AG04449 (cell line): ENCODE data around the gene RCAN3.
"Not testable (repeated sequence)": the region's sequence is repeated elsewhere in the genome, so short reads cannot be mapped to it uniquely, and the experiment has no call there.

Experiments used
- CTCF ChIA-PET: fragments of 350-600 bp; formaldehyde crosslinking; extraction: SDS; loops from one replicate; lab custom pipeline; 2021; ENCODE audit warnings: antibody characterized with exemption; lab: Yijun Ruan, JAX
- POLR2A ChIA-PET: fragments of 400-600, 350-600 bp; formaldehyde crosslinking; extraction: SDS; loops from one replicate; lab custom pipeline; 2020; ENCODE audit warnings: antibody characterized with exemption, inconsistent platforms; lab: Yijun Ruan, JAX
- DNase-seq: peaks from one replicate; pipeline ENCODE4 v3.0.0-alpha.2; 2010; ENCODE audit warnings: low read depth, low spot score
- H3K4me3 ChIP-seq: 2 replicates; pipeline ENCODE4 v1.5.1; 2011; ENCODE audit warnings: low read depth, mild to moderate bottlenecking, control low read depth, low read length
- TF ChIP-seq, protein P1 (sequence below): IDR thresholded peaks from one replicate; pipeline ENCODE4 v1.5.1; 2011; ENCODE audit warnings: mild to moderate bottlenecking, moderate library complexity, low read length, control low read depth, inconsistent platforms; ENCODE audit not compliant: insufficient read depth; ENCODE audit errors: missing control alignments

RCAN3 gene

DNA sequence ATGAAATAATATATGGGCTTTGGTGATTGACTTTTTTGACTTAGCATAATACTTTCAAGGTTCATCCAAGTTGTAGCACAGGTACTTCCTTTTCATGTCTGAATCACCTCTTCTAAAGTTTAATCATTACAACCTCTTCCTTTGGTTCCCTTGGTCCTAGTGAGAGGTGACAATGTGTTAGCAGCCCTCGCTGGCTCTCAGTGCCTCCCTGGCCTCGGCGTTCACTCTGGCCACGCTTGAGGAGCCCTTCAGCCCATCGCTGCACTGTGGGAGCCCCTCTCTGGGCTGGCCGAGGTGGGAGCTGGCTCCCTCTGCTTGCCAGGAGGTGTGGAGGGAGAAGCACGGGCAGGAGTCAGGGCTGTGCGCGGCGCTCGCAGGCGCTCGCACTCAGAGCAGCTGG, 13.0 kb upstream of the RCAN3 start:
- H3K4me3 ChIP-seq = no peak overlapping the region
- POLR2A ChIA-PET = interaction anchor here (0.6 kb wide), 1 partner anchor 20 kb away, joined by 3 read pairs; no protein-coding TSS in a partner anchor
- CTCF ChIA-PET = no interaction called here
- TF ChIP-seq, protein P1, sequence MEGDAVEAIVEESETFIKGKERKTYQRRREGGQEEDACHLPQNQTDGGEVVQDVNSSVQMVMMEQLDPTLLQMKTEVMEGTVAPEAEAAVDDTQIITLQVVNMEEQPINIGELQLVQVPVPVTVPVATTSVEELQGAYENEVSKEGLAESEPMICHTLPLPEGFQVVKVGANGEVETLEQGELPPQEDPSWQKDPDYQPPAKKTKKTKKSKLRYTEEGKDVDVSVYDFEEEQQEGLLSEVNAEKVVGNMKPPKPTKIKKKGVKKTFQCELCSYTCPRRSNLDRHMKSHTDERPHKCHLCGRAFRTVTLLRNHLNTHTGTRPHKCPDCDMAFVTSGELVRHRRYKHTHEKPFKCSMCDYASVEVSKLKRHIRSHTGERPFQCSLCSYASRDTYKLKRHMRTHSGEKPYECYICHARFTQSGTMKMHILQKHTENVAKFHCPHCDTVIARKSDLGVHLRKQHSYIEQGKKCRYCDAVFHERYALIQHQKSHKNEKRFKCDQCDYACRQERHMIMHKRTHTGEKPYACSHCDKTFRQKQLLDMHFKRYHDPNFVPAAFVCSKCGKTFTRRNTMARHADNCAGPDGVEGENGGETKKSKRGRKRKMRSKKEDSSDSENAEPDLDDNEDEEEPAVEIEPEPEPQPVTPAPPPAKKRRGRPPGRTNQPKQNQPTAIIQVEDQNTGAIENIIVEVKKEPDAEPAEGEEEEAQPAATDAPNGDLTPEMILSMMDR = no peak
- no peak for DNase-seq

DNA sequence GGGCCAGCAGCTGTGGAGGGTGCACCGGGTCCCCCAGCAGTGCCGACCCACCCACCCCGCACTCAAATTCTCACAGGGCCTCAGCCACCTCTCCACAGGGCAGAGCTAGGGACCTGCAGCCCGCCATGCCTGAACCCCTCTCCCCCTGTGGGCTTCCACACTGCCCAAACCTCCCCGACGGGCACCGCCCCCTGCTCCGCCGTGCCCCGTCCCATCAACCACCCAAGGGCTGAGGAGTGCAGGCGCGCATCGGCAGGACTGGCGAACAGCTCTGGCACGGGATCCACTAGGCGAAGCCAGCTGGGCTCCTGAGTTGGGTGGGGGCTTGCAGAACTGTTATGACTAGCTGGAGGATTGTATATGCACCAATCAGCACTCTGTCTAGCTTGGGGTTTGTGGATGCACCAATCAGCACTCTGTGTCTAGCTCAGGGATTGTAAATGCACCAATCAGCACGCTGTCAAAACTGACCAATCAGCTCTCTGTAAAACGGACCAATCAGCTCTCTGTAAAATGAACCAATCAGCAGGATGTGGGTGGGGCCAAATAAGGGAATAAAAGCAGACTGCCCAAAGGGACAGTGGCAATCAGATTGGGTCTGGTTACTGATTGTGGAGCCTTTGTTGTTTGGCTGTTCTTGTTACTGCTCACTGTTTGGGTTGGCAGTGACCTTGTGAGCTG, 12.4 kb upstream of the RCAN3 start:
- TF ChIP-seq, protein P1 = no peak
- no peak overlapping the region for H3K4me3 ChIP-seq
- ChIA-PET POLR2A (interaction anchor here (0.6 kb wide), 1 partner anchor 20 kb away, joined by 3 read pairs; no protein-coding TSS in a partner anchor), CTCF (interaction anchor here (1.5 to 2.8 kb wide), 3 partner anchors 9 to 22 kb away, joined by 3 to 16 read pairs (median 10); no protein-coding TSS in a partner anchor)
- no peak for DNase-seq

DNA sequence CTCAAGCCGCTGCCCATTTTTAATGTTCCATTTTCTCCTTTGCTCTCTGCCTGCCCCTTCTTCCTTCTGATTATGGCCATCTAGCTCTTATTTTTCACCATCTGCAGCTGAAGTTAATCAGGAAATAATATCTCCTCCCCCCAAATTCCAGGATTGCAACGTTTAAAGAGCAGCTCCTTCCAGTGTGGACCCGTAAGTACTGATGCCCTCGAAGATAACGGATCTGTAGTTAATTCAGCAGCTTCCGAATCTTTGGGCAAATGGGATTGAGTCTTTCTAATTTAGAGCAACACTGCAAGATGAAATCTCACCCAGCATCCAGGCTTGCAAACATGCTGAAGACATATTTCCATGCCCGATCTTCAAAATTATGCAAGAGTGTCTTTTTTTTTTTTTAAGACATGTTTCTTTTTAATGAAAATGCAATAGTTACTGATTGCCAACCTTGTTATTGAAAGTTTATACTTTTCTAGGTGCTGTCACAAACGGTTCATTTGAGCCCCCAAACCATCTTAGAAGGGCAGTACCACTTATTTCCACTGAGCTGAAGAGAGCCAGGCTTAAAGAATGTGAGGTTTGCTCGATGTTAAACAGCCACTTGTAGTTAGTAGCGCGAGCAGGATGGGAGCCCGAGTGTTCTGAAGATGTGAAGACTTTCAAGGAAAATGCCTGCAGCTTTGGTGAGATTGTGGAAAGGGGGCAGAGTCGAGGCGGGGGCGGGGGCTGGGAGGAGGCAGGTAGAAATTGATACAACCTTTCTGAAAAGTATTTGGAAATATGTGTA, 10.9 kb upstream of the RCAN3 start:
- TF ChIP-seq, protein P1 = no peak
- no peak overlapping the region for H3K4me3 ChIP-seq
- ChIA-PET CTCF (interaction anchor here (1.2 to 2.8 kb wide), 5 partner anchors 9 to 290 kb away, joined by 3 to 16 read pairs (median 5); no protein-coding TSS in a partner anchor), POLR2A (interaction anchor here (1.2 kb wide), 1 partner anchor 11 kb away, joined by 3 read pairs; the partner anchor contains the start of gene RCAN3)
- no peak for DNase-seq

DNA sequence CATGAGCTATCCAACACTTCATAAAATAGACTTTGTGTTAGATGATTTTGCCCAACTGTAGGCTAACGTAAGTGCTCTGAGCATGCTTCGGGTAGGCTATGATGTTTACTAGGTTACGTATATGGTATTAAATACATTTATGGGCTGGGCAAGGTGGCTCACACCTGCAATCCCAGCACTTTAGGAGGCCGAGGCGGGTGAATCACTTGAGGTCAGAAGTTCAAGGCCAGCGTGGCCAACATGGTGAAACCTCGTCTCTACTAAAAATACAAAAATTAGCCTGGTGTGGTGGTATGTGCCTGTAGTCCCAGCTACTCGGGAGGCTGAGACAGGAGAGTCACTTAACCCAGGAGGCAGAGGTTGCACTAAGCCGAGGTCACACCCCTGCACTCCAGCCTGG, 9.7 kb upstream of the RCAN3 start:
- CTCF ChIA-PET = interaction anchor here (1.2 kb wide), 1 partner anchor 291 kb away, joined by 5 read pairs; no protein-coding TSS in a partner anchor
- POLR2A ChIA-PET, DNase-seq, H3K4me3 ChIP-seq: not testable (repeated sequence)

DNA sequence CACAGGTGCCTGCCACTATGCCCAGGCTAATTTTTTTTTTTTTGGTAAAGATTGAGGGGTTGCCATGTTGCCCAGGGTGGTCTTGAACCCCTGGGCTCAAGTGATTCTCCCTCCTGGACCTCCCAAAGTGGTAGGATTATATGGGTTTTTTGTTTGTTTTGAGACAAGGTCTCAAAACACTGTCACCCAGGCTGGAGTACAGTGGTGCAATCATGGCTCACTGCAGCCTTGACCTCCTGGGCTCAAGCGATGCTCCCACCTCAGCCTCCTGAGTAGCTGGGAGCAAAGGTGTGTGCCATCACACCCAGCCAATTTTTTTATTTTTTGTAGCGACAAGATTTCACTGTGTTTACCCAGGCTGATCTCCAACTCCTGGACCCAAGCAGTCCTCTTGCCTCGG, 8.9 kb upstream of the RCAN3 start:
- ChIA-PET POLR2A (no interaction called here), CTCF (no interaction called here)
- no peak overlapping the region for H3K4me3 ChIP-seq
- TF ChIP-seq, protein P1 = no peak
- no peak for DNase-seq

DNA sequence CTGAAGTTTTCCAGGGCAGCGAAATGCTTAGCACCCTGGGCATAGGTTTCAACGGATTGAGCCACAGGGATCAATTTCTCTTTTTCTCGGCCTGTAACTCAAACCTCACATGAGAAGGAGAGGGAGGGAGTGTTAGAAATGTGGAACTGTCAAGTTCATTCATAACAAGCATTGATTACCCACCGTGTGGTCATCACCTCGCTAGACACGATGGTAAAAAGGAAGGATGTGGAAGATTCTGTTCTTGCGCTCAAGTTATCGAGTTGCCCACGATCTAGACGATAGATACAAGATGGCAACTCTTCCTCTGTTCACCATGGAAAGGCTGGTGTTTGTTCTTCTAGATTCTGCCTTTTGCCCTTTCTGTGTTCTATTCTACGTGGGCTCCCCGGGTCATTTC, 4.0 kb upstream of the RCAN3 start:
- DNase-seq = no peak
- POLR2A ChIA-PET = no interaction called here
- CTCF ChIA-PET = no interaction called here
- H3K4me3 ChIP-seq = no peak overlapping the region
- TF ChIP-seq, protein P1 = no peak
